ENCODE data around the gene C1orf21. TPM values are rescaled to one million over a fixed set of nuclear protein-coding genes. Genes with fewer than 3 reads are reported as not detected.
A peak's percentile ranks its signal among the peaks of the same experiment; 100 is the strongest.

C1orf21 gene
- total RNA-seq, 6 experiments from 2014 or later, result 4.3 to 29.2 (median 13.1) TPM

GRCh38 chr1:184393962-184394361 is 7.1 kb downstream of the C1orf21 start:
- Histone ChIP-seq H3K27me3 (no peaks in the 10 kb centered on the region), H3K27ac (no peak overlapping the region), H3K4me3 (no peak overlapping the region), H3K4me1 (no peaks in the 10 kb centered on the region), H3K36me3 (no peaks in the 10 kb centered on the region), H3K9me3 (no peaks in the 10 kb centered on the region)
- DNase-seq (no peak), ATAC-seq (no peak)
- intact Hi-C loops (cut with DNase I), result no loop called here
- no peak for TF ChIP-seq POLR2A (IDR thresholded peaks at IDR 0.05)
- no peak for TF ChIP-seq CTCF (IDR thresholded peaks at IDR 0.05)

DNA sequence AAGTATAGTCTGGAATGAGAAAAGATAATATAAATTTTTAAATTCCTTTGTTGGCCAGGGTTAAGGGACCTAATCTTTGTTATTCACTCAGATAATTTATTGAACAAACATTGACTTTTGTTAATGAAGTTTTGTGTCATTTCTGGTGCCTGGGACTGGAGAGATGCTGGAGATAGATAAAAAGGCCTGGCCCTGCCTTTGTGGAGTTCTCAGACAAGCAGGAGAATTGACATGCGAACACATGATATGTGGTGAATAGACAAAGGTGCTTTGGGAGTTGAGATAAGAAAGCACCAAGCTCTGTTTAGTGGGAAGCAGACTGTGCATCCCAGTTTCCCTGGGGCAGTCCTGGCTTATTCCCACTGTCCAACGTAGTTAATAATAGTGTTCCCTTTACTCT is 8.5 kb downstream of the C1orf21 start:
- TF ChIP-seq CTCF (IDR thresholded peaks at IDR 0.05) (no peak), POLR2A (IDR thresholded peaks at IDR 0.05) (no peak)
- ATAC-seq (no peak), DNase-seq (no peak)
- H3K27ac ChIP-seq, result no peak overlapping the region
- H3K27me3 ChIP-seq, result no peaks in the 10 kb centered on the region
- no peaks in the 10 kb centered on the region for H3K9me3 ChIP-seq
- no peaks in the 10 kb centered on the region for H3K4me1 ChIP-seq
- intact Hi-C loops (cut with DNase I), result no loop called here
- 80% methylated on average over 2 of the region's 2 CpGs for WGBS (ENCODE audit: insufficient coverage, low coverage, low lambda C conversion rate, missing lambda C conversion rate)
- no peaks in the 10 kb centered on the region for H3K36me3 ChIP-seq
- no peak overlapping the region for H3K4me3 ChIP-seq

DNA sequence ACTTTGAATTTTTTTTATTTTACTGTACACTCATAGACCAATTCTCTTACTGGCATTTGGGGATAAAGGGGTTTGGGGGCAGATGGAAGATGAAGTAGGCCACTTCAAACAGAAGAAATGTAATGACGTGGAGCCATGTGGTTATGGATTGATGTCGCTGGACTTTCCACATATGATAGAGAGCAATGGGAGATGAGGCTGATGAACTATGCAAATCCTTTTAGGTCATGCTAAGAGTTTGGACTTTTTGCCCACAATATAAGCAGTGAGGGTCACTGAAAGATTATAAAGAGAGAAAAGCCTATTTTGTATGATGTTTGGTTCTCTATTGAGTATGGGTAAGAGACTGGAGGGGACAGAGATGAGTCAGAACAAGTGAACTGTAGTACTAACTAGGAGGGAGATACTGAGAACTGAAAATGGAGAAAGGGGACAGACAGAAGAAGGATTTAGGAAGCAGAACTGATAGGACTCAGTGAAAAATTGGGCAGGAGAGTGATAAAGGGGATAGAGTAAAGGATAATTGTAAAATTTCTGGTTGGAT is 9.2 kb downstream of the C1orf21 start:
- no peak for TF ChIP-seq CTCF (IDR thresholded peaks at IDR 0.05)
- TF ChIP-seq POLR2A (IDR thresholded peaks at IDR 0.05), result no peak
- H3K27ac ChIP-seq, result no peak overlapping the region
- no peaks in the 10 kb centered on the region for H3K9me3 ChIP-seq
- 81% methylated on average over 2 of the region's 2 CpGs for WGBS (ENCODE audit: insufficient coverage, low coverage, low lambda C conversion rate, missing lambda C conversion rate)
- H3K27me3 ChIP-seq, result no peaks in the 10 kb centered on the region
- DNase-seq (no peak), ATAC-seq (no peak)
- no peaks in the 10 kb centered on the region for H3K36me3 ChIP-seq
- H3K4me3 ChIP-seq, result no peak overlapping the region
- intact Hi-C loops (cut with DNase I), result no loop called here
- no peaks in the 10 kb centered on the region for H3K4me1 ChIP-seq

GRCh38 chr1:184399192-184399847 is 12.5 kb downstream of the C1orf21 start:
- TF ChIP-seq POLR2A (IDR thresholded peaks at IDR 0.05) (no peak), CTCF (IDR thresholded peaks at IDR 0.05) (no peak)
- no peaks in the 10 kb centered on the region for H3K27me3 ChIP-seq
- H3K9me3 ChIP-seq, result no peaks in the 10 kb centered on the region
- H3K36me3 ChIP-seq, result no peaks in the 10 kb centered on the region
- H3K4me1 ChIP-seq, result no peaks in the 10 kb centered on the region
- intact Hi-C loops (cut with DNase I), result no loop called here
- no peak for DNase-seq
- 51% methylated on average over 4 of the region's 5 CpGs for WGBS (ENCODE audit: insufficient coverage, low coverage, low lambda C conversion rate, missing lambda C conversion rate)
- no peak overlapping the region for H3K4me3 ChIP-seq
- ATAC-seq, result peak in 2 of 4 donors; percentile 51 to 53
- H3K27ac ChIP-seq, result no peak overlapping the region
